DMS153 (cell line): ENCODE data around the gene CREBBP.

Experiments used
- DNase-seq: peaks from one replicate; lab custom pipeline; 2025; lab: John Stamatoyannopoulos, UW

CREBBP gene

DNA sequence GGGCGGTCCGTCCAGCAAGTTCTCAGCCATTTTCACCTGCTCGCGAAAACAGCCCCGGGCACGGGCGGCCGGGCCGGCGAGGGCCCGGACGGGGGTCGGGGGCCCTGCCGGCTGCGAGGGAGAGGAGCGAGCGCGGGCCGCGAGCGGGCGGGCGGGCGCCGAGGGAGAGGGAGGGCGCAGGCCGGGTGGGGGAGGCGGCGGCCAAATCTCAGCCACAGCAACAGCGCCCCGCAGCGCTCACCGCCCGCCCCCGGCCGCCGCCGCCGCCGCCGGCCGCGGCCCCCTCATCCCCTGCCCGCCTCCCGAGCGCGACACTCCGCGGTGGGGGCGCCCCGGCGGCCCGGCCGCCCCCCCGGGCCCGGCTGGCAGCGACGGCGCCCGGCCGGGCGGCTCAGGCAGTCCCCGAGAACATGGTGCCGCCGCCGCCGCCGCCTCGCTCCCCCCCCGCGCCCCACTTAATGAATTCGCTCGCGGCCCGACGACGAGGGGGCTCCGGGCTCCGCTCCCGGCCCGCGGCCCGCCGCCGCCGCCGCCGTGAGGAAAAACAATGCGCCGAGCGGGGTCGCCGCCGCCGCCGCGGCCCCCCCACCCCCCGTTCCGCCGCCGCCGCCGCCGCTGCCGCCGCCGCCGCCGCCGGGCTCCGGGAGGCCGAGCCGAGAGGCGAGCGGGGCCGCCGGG is 487 bp downstream of the CREBBP start:
- no peak for DNase-seq

DNA sequence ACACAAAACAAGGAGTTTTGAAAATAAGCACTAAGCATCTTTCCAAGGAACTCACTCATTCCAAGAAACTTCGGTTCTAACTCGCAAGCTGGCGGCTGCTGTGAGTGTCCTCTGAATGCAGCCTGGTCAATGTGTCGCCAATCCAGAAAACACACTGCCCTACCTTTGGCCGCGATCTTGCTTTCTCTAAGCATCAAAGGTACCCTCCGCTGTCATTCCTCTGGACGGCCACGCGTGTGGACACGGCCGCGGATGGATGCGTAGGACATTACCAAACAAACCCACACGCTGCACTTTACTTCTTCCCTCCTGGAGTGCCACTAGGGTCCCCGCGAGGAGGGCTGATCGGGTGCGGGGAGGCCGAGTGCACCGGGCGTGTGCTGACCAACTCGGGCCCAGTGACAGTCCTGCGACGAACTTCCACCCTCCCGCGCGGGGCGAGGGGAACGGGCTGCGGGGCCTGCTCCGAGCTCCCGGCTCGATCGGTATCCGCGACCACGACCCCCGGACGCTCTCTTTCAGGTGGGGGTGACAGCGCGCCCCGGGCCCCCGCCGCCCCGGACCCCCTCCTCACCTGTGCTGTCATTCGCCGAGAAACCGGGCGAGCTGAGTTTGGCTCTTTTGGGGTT is 1.1 kb downstream of the CREBBP start:
- DNase-seq = no peak

GRCh38 chr16:3878610-3879009 is 1.9 kb downstream of the CREBBP start:
- no peak for DNase-seq

GRCh38 chr16:3876695-3877094 is 3.8 kb downstream of the CREBBP start:
- DNase-seq = no peak

GRCh38 chr16:3876160-3876559 is 4.4 kb downstream of the CREBBP start:
- no peak for DNase-seq

GRCh38 chr16:3874794-3875692 is 5.5 kb downstream of the CREBBP start:
- DNase-seq = no peak

DNA sequence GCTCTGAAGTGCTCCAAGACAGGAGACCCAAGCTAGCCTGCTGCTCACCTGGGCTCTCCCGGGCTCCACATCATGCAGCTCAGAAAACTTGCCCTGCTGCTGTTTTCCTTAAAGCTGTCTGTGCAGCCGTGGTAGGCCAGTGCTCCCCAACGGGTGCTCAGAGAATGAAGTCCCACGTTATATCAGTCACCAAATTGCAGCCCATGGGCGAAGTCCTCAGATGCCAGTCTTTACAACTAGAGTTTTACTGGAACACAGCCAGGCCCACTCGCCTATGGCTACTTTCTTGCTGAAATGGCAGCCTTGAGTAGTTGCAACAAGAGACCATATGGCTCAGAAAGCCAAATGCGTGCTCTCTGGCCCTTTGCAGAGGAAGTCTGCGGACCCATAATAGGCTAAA is 6.3 kb downstream of the CREBBP start:
- no peak for DNase-seq

- no peak for DNase-seq
Measured at GRCh38 chr16:3873482-3874173, 6.9 kb downstream of the CREBBP start.

DNA sequence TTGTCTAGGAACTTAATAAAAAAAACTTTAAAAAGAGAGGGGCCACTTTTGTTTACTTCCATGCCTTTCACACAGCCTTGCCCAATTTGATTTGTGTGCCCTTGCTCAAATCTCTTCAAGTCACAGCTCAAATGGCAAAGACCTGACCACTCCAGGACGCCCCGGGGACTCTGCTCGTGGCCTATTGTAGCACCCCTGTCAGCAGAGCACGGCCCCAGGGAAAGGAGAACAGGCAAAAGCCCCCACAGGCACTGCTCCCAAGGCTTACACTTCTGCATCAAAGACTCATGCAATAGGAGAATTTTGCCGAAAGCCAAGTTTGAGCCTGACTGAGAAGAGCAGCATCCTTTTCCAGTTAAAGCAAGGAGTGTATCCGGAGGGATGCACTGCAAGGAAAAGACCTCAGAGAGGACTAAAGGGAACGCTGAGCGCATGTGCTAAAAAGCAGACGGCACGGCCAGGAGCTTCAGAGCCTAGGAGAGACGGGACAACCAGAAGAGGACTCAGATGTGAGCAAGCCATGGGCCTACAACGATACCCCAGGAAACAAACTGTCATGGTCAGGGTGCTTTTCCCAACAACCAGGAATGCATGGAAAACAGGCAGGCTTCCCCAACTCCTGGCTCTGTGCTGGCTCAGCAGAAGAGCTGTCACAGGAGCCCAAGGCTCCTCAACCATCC is 8.2 kb downstream of the CREBBP start:
- no peak for DNase-seq

- no peak for DNase-seq
Measured at GRCh38 chr16:3868967-3869366, 11.5 kb downstream of the CREBBP start.

DNA sequence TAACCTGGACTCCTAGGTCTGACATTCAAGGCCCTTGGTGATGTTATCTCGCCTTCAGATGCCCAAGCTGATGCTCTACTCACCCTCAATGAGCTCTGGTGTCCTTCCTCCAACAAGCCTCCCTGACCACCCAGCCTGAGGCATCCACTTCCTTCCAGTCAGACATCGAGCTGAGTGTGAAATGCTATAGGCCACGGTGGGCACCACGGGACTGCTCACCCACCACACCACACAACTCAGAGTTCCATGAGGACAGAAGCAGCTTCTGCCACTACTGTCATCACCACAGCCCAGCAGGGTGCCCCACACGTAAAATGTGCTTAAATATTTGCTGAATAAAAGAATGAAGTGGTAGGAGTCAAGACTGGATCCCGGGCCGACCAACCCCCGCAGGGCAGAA is 12.0 kb downstream of the CREBBP start:
- DNase-seq = no peak

GRCh38 chr16:3866703-3867431 is 13.6 kb downstream of the CREBBP start:
- no peak for DNase-seq

- DNase-seq = no peak
Measured at GRCh38 chr16:3865241-3865640, 15.3 kb downstream of the CREBBP start.

- DNase-seq = no peak
Measured at GRCh38 chr16:3864562-3864961, 16.0 kb downstream of the CREBBP start.

DNA sequence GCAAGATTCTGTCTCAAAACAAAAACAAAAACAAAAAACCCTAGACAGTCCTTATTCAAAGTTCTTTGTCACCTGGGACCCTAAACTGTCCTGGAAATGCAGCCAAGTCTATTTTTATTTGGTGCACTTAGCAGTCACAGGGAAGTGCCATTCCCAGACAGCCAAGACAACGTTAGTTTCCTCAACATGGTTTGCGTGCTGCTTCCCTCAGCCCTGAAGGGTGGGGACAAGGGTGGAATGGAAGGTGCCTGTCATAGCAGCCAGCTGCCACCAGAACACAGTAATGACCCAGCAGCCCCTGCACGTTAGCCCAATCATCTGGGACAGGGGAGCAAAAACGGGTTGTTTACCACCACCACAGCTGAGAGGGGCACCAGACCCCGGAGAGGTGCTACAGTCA is 16.9 kb downstream of the CREBBP start:
- no peak for DNase-seq

DNA sequence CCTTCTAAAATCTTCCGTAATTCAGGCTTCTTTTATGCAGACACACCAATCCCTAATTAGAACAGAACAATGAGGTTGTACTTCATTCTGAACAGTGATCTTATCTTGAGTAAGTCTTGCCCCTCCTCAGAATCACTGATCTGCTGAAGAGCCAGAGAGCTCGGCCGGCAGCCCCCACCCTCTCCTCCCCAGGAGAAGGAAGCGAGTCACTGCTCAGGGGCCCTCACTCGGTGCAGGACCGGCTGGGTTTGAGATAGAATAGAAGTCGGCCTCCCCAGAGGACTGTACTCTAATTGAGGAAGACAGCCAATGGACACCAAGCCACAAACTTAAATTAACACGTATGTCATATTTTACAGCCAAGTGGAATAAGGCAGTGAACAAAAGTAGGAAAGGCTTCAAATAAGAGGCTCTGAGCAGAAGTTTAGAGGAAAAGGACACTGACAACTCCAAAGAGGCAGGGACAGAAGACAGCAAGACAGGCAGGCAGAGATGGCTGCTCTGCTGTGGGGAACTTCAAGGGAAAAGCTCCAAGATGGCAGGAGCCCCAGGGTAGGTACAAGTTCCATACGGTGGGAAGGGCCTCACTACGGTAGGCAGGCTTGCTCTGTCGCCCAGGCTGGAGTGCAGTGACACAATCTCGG is 18.6 kb downstream of the CREBBP start:
- DNase-seq = no peak

- no peak for DNase-seq
Measured at GRCh38 chr16:3859889-3860288, 20.6 kb downstream of the CREBBP start.

- DNase-seq = no peak
Measured at GRCh38 chr16:3858801-3859200, 21.7 kb downstream of the CREBBP start.

DNA sequence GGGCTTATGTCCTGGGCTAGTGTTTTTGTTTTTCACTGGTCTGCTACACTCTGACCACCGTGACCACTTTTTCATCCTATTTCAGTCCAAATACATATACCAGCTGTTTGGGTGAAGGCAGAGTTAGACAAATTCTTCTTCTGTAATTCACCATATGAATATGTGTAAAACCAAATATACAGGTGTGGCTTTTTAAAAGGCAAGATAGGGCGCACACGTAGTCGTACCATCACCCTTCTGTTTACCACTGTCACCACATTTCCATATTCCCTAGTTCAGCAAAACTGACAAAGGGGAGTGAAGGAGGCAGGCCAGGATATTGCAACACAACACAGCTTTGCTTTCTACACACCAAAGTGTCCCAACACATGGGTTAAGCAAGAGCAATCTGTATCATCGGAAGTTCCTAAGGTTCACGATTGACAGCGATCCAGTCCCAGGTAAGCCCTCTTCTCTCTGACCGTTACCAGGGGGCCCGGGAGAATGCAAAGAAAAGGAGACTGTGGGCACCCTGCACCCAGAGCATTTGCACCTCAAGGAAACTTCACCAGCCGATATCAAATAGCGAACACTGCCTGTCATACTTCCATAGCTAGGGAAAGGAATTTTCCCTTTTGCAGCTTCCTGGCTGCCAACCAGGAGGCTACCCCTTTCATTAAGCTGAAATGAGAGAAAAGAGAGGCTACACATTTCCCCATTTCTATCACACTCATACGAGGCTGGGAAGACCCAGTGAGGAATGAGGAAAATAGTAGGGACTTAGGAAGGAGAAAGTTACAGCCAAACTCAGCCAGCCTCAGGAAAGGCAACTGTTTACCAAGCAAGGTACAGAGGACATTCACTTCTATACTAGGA is 23.1 kb downstream of the CREBBP start:
- no peak for DNase-seq
